ENCODE measurements around the gene BMP8A.
"Not testable (repeated sequence)": the region's sequence is repeated elsewhere in the genome, so short reads cannot be mapped to it uniquely, and the experiment has no call there.

Gene BMP8A

DNA sequence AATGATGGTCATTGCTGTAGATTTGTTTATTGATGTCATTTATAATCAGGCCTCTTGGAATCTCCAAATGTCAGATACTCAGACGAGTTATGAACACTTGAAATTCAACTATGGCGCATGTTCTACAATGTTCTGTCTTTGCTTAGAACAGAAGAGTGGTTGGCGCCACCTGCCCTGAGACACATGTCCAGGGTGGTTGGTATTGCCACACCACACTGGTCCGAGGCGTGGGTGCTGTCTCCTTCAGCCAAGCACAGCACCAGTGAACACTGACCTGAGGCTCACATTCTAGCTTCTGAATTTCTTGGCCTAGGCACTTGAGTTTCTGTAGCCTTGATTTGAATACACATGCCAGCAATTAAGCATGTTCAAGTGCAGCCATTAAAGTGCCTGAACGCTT, 10.1 kb upstream of the BMP8A start:
- DNase-seq (ENCODE audit: low read depth in 2 of 2), result no peak

- DNase-seq (ENCODE audit: low read depth in 2 of 2), result no peak
Observed at GRCh38 chr1:39483276-39483675, 8.2 kb upstream of the BMP8A start.

DNA sequence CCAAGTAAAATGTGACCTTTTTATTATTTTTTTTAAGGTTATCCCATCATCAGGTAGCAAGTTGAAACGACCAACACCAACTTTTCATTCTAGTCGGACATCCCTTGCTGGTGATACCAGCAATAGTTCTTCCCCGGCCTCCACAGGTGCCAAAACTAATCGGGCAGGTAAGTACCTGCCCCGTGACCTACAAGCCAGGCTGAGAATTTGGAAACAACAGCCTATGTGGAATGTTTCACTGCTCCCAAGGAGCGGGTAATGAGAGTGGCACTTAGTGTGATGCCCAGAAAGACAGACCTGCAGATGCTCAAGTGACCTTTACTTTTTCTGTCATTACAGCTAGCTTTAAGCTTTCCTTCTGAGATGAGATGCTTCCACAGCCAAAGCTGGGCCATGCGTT, 6.9 kb upstream of the BMP8A start:
- DNase-seq (ENCODE audit: low read depth in 2 of 2), result no peak

DNA sequence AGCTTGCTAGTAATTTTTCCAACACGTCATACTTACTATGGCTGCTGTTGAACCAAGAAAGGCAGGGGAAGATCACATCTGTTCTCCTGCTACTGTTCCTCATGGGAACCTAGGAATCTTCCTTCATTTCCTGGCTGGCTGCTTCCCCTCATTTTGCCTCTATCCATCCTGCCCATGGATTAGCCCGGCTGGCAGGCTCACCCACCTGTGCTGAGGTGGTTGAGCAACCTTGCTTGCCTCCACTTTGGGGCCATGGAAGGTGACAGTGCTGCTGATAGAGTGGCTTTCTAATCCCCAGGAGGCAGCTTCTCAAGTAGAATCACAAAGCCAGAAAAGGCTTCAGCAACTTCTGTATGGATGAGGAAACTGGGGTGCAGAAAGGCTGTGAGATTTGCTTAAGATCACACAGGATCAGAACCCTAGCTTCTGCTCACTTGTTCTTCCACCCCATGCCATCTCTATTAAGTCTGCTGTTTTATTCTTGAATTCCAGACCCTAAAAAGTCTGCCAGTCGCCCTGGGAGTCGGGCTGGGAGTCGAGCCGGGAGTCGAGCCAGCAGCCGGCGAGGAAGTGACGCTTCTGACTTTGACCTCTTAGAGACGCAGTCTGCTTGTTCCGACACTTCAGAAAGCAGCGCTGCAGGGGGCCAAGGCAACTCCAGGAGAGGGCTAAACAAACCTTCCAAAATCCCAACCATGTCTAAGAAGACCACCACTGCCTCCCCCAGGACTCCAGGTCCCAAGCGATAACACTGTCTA, 6.2 kb upstream of the BMP8A start:
- DNase-seq (ENCODE audit: low read depth in 2 of 2), result no peak

DNA sequence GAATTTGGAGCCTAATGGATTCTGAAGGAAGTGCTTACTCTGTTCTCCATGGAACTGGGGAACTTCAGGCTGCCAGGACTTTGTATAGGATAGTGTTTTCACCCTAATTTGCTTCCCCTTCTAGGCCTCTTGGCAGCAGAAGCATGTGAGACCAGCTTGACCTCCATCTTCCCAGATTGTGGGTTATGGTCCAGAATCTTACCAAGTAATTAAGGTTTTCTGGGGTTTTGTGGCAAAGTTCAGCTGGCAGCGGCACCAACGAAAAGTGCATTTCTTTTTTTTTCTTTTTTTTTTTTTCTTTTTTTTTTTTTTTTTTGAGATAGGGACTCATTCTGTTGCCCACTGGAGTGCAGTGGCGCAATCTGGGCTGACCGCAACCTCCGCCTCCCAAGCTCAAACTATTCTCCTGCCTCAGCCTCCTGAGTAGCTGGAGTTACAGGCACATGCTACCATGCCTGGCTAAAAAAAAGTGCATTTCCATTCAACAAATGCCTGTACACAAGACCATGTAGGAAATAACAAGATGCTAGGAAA, 3.4 kb upstream of the BMP8A start:
- no peak for DNase-seq (ENCODE audit: low read depth in 2 of 2)

DNA sequence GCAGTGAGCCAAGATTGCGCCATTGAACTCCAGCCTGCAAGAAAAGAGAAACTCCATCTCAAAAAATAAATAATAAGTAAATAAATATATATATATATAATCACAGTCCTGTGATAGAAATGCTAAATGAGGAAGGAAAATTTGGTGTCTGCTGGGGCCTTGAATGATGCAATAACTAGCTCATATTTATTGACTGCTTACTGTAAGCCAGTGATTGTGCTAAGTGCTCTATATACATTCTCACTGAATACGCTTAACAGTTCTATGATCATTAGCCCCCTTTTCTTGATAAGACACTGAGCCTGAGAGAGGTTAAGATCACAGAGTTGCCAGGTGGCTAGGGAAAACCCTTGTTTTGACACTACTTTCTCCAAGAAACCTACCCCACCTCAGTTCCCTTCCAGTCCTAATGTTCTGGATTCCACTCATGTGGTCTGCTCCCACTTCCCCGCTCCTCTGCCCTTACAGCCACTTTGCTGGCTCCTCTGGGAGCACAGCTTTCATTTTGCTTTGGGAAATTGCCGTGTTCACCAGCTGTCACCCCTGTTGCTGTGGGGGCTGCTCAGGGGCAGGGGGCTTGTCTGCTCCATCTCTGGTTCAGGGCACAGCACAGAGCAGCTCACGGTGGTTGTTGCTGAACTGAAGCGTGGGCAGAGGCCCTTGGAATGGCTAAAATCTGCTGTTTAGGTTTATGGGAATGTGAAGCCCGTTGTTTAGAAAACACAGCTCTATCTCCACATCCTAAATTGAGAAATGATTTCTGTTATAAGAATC, 2.5 kb upstream of the BMP8A start:
- no peak for DNase-seq (ENCODE audit: low read depth in 2 of 2)

GRCh38 chr1:39489567-39490239, 1.7 kb upstream of the BMP8A start:
- DNase-seq (ENCODE audit: low read depth in 2 of 2), result no peak

DNA sequence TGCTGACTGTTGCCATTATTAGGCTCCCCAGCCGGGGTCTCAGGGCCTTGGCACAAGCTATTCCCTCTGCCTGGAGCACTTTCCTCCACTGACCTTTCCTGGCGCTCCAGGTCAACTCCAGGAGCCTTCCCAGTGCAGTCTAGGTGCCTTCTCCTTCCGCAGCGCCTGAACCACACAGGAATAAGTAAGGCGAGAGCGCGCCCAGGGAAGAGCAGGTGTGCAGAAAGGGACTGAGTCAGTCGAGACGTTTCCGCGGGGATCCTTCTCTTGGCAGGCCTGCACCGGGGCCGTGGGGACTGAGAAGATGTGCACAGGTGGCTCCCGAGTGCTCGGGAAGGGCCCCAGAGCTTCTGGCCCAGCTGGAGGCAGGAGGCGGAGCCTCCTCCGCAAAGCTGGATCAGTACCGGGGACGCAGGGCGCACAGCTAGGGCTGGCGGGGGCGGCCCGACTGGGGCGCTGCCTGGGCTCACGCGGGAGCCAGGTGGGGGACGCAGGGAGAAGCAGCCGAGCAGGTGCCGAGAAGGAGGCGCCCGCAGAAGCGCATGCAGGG, 765 bp upstream of the BMP8A start:
- DNase-seq (ENCODE audit: low read depth in 2 of 2), result no peak

GRCh38 chr1:39492118-39493042, 944 bp downstream of the BMP8A start:
- DNase-seq (ENCODE audit: low read depth in 2 of 2), result not testable (repeated sequence)

GRCh38 chr1:39493043-39493810, 1.8 kb downstream of the BMP8A start:
- DNase-seq (ENCODE audit: low read depth in 2 of 2), result not testable (repeated sequence)

DNA sequence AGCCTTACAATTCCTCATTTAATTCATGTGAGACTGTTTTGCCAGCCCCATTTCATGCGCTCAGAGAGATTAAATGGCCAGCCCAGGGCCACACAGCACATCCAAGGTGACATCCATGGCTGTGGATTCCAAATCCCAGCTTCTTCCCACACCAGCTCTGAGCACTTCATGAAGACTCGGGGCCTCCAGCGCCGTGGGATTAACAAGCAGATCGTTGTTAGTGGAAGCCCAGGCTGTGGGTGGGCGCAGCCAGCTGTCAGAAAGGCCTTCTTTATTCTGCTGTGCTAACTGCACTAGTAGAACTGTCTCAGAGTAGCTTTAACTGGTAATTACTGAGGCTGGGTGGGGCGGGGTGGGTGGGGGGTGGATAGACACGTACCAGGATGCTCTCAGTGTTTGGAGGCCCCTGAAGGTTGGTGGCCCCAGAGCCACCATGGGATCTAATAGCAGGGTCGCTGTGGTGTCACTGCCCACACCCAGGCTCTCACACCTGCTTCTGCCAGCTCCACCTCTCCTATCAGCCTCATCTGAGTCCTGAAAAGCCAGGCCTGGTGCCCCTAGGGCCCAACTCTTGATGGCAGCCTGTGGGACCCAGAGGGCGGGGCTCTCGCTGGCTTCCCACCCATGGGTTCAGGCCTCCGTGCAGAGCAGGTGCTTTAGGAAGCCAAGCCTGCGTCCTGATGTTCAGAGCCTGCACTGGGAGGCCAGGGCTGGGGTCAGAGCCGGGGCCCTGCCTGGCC, 3.4 kb downstream of the BMP8A start:
- DNase-seq (ENCODE audit: low read depth in 2 of 2), result no peak

GRCh38 chr1:39496520-39496919, 5.1 kb downstream of the BMP8A start:
- DNase-seq (ENCODE audit: low read depth in 2 of 2), result not testable (repeated sequence)

- no peak for DNase-seq (ENCODE audit: low read depth in 2 of 2)
Observed at GRCh38 chr1:39497585-39497984, 6.1 kb downstream of the BMP8A start.

DNA sequence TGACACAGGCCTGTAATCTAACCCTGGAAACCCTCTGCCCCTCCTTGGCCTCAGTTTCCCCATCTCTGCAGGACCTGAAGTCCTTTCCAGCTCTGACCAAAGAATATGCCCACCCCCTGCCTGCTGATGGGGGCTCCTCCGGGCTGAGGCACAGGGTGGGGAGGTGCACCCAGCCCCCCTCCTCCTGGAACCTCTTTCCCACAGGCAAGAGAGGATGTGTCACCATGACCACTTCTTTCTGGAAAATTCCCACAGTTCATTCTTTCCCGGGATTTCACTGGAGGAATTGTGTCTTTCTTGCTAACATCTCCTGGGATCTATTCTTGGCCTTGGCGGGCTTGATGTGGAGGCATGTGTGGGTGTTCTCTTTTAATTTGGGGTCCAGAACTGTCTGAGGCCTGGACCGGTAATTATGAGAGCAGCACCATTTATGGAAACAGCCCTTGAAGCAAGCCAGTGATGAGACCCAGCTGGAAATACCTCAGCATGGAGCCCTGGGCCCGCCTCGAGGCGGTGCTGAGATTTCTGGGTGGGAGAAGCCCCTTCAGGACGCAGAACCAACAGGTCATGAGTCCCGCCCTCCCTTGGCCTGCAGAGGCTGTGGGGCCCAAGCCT, 6.8 kb downstream of the BMP8A start:
- not testable (repeated sequence) for DNase-seq (ENCODE audit: low read depth in 2 of 2)

GRCh38 chr1:39498821-39499220, 7.4 kb downstream of the BMP8A start:
- not testable (repeated sequence) for DNase-seq (ENCODE audit: low read depth in 2 of 2)

GRCh38 chr1:39499668-39500067, 8.2 kb downstream of the BMP8A start:
- no peak for DNase-seq (ENCODE audit: low read depth in 2 of 2)

DNA sequence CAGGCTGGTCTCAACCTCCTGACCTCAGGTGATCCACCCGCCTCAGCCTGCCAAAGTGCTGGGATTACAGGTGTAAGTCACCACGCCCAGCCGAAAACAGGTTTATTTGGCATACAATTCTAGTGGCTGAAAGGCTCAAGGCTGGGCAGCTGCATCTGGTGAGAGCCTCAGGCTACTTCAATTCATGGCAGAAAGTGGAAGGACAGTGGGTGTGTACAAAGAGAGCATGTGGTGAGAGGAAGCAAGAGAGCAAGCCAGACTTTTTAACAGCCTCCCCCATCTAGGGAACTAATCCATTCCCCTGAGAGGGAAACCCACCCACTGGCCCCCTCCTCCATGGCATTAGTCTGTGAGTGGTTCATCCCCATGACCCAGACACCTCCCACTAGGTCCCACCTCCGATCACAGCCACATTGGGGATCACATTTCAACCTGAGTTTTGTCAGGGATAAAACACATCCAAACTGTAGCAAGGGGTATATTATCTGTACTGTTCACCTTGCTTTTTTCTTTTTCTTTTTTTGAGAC, 9.5 kb downstream of the BMP8A start:
- no peak for DNase-seq (ENCODE audit: low read depth in 2 of 2)

- no peak for DNase-seq (ENCODE audit: low read depth in 2 of 2)
Observed at GRCh38 chr1:39501666-39502065, 10.2 kb downstream of the BMP8A start.

DNA sequence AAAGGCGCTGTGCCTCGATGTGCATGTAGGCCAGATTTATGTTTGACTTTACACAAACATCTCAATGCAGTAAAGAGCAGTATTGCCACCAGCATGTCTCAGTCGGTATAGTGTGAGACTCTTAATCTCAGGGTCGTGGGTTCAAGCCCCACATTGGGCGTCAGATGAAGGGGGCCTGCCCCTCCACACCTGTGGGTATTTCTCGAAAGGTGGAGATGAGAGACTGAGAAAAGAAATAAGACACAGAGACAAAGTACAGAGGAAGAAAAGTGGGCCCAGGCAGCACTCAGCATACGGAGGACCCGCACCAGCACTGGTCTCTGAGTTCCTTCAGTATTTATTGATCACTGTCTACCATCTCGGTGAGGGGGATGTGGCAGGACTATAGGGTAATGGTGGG, 13.0 kb downstream of the BMP8A start:
- DNase-seq (ENCODE audit: low read depth in 2 of 2), result not testable (repeated sequence)
